Karpas-422 (cell line): ENCODE measurements around the gene ZNF491. TPM values are rescaled to one million over a fixed set of nuclear protein-coding genes. Genes with fewer than 3 reads are reported as not detected.

Experiments
- DNase-seq: peaks from one replicate; pipeline ENCODE4 v3.0.0-alpha.2; 2015
- H2AFZ ChIP-seq: fragments of 200-600 bp; sonication (generic); 2 replicates; pipeline ENCODE4 v1.6.1; 2014; ENCODE audit warnings: antibody characterized with exemption, low read length, mixed read lengths
- H3K27ac ChIP-seq: fragments of 200-600 bp; sonication (generic); 2 replicates; pipeline ENCODE4 v1.5.1; 2014; ENCODE audit warnings: mild to moderate bottlenecking, low read length, moderate library complexity
- H3K27me3 ChIP-seq: fragments of 200-600 bp; sonication (generic); 2 replicates; pipeline ENCODE4 v1.6.1; 2014; ENCODE audit warnings: low read length, mixed read lengths
- H3K36me3 ChIP-seq: fragments of 200-600 bp; sonication (generic); 2 replicates; pipeline ENCODE4 v1.6.1; 2014; ENCODE audit warnings: low read length, mixed read lengths; ENCODE audit not compliant: insufficient read depth
- H3K4me1 ChIP-seq: fragments of 200-600 bp; sonication (generic); 2 replicates; pipeline ENCODE4 v1.6.1; 2014; ENCODE audit warnings: mild to moderate bottlenecking, low read length, mixed read lengths
- H3K4me2 ChIP-seq: fragments of 200-600 bp; sonication (generic); 2 replicates; pipeline ENCODE4 v1.6.1; 2014; ENCODE audit warnings: low read length, low read depth, mild to moderate bottlenecking; ENCODE audit not compliant: poor library complexity, severe bottlenecking
- H3K4me3 ChIP-seq: fragments of 200-600 bp; sonication (generic); 2 replicates; pipeline ENCODE4 v1.5.1; 2014; ENCODE audit warnings: mild to moderate bottlenecking, antibody characterized with exemption, low read length, mixed read lengths
- H3K79me2 ChIP-seq: fragments of 200-600 bp; sonication (generic); 2 replicates; pipeline ENCODE4 v1.6.1; 2014; ENCODE audit warnings: mild to moderate bottlenecking, low read length, mixed read lengths
- H3K9ac ChIP-seq: fragments of 200-600 bp; sonication (generic); 2 replicates; pipeline ENCODE4 v1.6.0; 2014; ENCODE audit warnings: low read length
- H3K9me2 ChIP-seq: fragments of 200-600 bp; sonication (generic), shearing (Covaris generic); replicated peaks from 2 replicates; pipeline ENCODE4 v1.6.0; 2014; ENCODE audit warnings: mild to moderate bottlenecking, low read length, moderate library complexity; ENCODE audit not compliant: insufficient read depth
- H3K9me3 ChIP-seq: fragments of 300-700, 200-600 bp; sonication (generic); 2 replicates; pipeline ENCODE4 v1.6.1; 2014; ENCODE audit warnings: low read length, mixed read lengths
- H4K20me1 ChIP-seq: fragments of 200-600 bp; sonication (generic); 2 replicates; pipeline ENCODE4 v1.6.1; 2014; ENCODE audit warnings: mild to moderate bottlenecking, antibody characterized with exemption, low read length, low read depth; ENCODE audit not compliant: insufficient read depth
- total RNA-seq: library from RNA; depleted of rRNA; stranded (reverse); fragments of >200 nt; shearing (Covaris generic); gene quantifications from 2 replicates; pipeline ENCODE4 v1.2.3, GENCODE V29; 2014; ENCODE audit warnings: low replicate concordance; rRNA removed

ZNF491 gene
- total RNA-seq, result 2.2 and 3.1 TPM in 2 replicates

DNA sequence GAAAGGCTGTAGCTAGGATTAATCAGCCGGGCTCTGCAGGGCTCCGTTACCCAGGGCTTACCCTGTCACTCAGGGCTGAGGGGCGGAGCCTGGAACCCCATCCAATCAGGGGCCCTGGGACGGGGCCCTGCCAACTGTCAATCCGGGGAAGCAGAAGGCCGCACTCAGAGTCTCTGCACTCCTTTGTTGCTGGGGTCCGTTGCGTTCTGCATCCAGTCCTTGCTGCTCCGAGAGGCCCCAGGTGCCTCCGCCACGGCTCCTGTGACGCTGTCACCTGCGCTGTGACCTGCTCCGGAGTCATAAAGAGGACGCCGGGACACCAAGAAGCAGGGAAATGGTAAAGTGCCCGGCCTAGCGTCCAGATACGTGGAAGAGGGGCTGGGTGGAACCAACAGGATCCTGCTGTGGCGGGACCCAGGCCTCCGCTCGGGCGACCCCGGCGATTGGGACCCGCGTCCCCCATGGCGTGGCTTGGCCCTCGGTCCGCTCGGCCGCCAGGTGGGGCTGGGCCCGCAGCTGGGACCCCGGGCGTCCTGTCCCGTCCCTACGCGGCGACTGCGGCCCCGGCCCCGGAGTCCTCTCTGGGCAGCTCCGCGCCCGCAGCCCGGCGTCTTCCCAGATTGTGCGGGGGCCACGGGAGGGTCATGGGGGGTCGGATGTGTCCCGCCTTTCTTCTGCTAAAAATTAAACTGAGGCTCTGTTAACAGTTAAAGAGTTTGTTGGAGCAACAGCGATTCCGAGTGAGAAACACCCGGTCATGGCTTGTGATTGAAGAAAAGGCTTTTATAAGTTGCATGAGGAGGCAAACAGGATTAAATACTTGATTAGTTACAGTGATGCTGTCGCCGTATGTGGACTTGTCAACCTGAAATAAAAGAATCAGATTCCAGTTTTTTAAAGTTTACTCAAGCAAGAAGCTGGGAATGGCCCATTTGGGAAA is at the start of gene ZNF491:
Gene ZNF491, plus strand, starts transcription at position 133 of the 940 bp plus-strand sequence. CDS start 7,431 bp downstream, outside the sequence.
- Histone ChIP-seq H3K27ac (no peak within 1 kb of the TSS), H3K4me2 (peak within 1 kb of the TSS; percentile 93), H3K9me2 (no peaks in the 10 kb centered on the region), H3K4me1 (peaks cover 26% of the 10 kb centered on the region), H3K27me3 (no peaks in the 10 kb centered on the region), H3K36me3 (no peaks in the 10 kb centered on the region), H4K20me1 (no peaks in the 10 kb centered on the region), H3K4me3 (peak within 1 kb of the TSS; percentile 77), H3K9ac (peak within 1 kb of the TSS; percentile 78), H3K9me3 (0 out of 2 replicates have a peak, but pooled peaks cover 6% of the 10 kb centered on the region), H3K79me2 (no peaks in the 10 kb centered on the region), H2AFZ (peak within 1 kb of the TSS; percentile 87)
- DNase-seq, result peak; percentile 97

DNA sequence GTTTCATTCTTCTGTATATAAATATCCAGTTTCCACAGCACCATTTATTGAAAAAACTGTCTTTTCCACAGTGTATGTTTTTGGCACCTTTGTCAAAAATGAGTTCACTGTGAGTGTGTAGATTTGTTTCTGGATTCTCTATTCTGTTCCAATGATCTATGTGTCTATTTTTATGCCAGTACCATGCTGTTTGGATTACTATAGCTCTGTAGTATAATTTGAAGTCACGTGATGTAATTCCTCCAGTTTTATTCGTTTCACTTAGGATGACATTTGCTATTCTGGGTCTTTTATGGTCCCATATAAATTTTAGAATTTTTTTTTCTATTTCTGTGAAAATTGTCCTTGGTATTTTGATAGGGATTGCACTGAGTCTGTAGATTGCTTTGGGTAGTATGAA is 48.6 kb upstream of the ZNF491 start:
- Histone ChIP-seq H3K4me3 (no peak overlapping the region), H3K27me3 (no peaks in the 10 kb centered on the region), H3K36me3 (no peaks in the 10 kb centered on the region)

GRCh38 chr19:11752244-11752736 is 46.0 kb upstream of the ZNF491 start:
- no peak overlapping the region for H3K27ac ChIP-seq
- H2AFZ ChIP-seq, result no peak overlapping the region
- H3K79me2 ChIP-seq, result no peaks in the 10 kb centered on the region
- H3K4me3 ChIP-seq, result no peak overlapping the region
- no peaks in the 10 kb centered on the region for H4K20me1 ChIP-seq
- H3K4me1 ChIP-seq, result no peaks in the 10 kb centered on the region
- DNase-seq, result no peak
- H3K9me3 ChIP-seq, result peaks cover 9% of the 10 kb centered on the region; the same call in 1 of the 2 replicates
- H3K9ac ChIP-seq, result no peak overlapping the region
- no peak overlapping the region for H3K4me2 ChIP-seq
- no peaks in the 10 kb centered on the region for H3K9me2 ChIP-seq
- no peaks in the 10 kb centered on the region; the same call in 1 of the 2 replicates for H3K27me3 ChIP-seq
- H3K36me3 ChIP-seq, result no peaks in the 10 kb centered on the region

More for the DNA sequence above, 48.6 kb upstream of the ZNF491 start:
- H3K9ac ChIP-seq, result no peak overlapping the region
- H2AFZ ChIP-seq, result no peak overlapping the region
- H3K9me2 ChIP-seq, result no peaks in the 10 kb centered on the region
- H3K79me2 ChIP-seq, result no peaks in the 10 kb centered on the region
- H3K4me2 ChIP-seq, result no peak overlapping the region
- no peak overlapping the region for H3K27ac ChIP-seq
- H3K4me1 ChIP-seq, result peaks cover 6% of the 10 kb centered on the region
- H4K20me1 ChIP-seq, result no peaks in the 10 kb centered on the region
- peaks cover 5% of the 10 kb centered on the region; the same call in 1 of the 2 replicates for H3K9me3 ChIP-seq
- no peak for DNase-seq

DNA sequence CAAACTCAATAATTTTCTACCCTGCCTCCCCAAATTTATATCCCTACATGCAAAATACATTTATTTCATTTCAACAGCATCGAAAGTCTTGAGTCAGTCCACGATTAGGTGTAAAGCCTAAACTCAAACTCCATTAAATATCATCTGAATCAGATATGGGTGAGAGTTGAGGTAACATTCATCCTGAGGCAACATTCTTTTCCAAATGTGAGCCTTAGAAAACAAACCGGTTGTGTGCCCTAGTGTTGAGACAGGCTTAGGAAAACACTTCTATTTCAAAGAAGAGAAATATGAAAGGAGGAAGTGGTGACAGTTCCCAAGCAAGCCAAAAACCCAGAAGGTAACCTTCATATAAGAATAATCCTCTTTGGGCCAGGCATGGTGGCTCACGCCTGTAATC is 43.7 kb upstream of the ZNF491 start:
- no peaks in the 10 kb centered on the region for H3K4me1 ChIP-seq
- no peak overlapping the region for H2AFZ ChIP-seq
- H3K9ac ChIP-seq, result no peak overlapping the region
- DNase-seq, result no peak
- H3K9me3 ChIP-seq, result peaks cover 9% of the 10 kb centered on the region; the same call in 1 of the 2 replicates
- no peak overlapping the region for H3K4me3 ChIP-seq
- no peaks in the 10 kb centered on the region for H4K20me1 ChIP-seq
- no peaks in the 10 kb centered on the region for H3K9me2 ChIP-seq
- no peaks in the 10 kb centered on the region for H3K36me3 ChIP-seq
- H3K27ac ChIP-seq, result no peak overlapping the region
- no peaks in the 10 kb centered on the region for H3K79me2 ChIP-seq
- no peak overlapping the region for H3K4me2 ChIP-seq
- H3K27me3 ChIP-seq, result no peaks in the 10 kb centered on the region; the same call in 1 of the 2 replicates

DNA sequence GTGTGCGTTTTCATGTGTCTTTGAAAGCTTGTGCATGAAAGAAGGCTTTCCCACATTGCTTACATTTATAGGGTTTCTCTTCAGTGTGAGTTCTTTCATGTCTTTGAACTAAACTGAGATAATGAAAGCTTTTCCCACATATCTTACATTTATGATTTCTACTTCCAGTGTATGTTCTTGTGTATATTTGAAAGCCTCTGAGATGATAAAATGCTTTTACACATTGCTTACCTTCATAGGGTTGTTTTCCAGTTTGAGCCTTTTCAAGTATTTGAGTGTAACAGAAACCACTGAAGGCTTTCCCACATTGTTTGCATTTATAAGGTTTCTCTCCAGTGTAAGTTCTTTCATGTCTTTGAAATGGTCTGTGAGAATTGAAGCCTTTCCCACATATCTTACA is 41.4 kb upstream of the ZNF491 start:
- Histone ChIP-seq H4K20me1 (no peaks in the 10 kb centered on the region), H2AFZ (no peak overlapping the region), H3K9me2 (no peaks in the 10 kb centered on the region), H3K79me2 (no peaks in the 10 kb centered on the region), H3K4me3 (no peak overlapping the region), H3K9ac (no peak overlapping the region), H3K4me1 (no peaks in the 10 kb centered on the region), H3K9me3 (peaks cover 9% of the 10 kb centered on the region; the same call in 1 of the 2 replicates), H3K27ac (no peak overlapping the region), H3K27me3 (no peaks in the 10 kb centered on the region; the same call in 1 of the 2 replicates), H3K4me2 (no peak overlapping the region), H3K36me3 (no peaks in the 10 kb centered on the region)
- no peak for DNase-seq

DNA sequence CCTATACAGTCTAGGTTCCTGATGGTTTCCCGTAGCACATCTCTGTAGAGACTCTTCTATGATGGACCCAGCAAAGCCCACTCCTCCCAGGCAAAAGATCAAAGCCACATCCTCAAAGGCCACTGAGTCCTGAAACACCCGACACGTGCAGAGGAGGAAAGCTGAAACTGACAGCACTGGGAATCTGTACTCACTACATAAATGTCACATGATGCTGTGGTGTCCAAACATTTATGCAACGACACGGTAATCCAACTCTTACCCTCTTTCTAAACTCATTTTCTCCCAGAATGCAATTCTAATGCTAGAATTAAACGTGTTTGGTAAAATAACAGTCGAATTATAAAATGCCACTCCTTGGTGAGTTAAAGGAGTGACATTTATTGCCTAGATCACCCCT is 38.5 kb upstream of the ZNF491 start:
- Histone ChIP-seq H4K20me1 (no peaks in the 10 kb centered on the region), H3K4me1 (no peaks in the 10 kb centered on the region), H3K9ac (no peak overlapping the region), H3K36me3 (no peaks in the 10 kb centered on the region), H3K27me3 (no peaks in the 10 kb centered on the region; the same call in 1 of the 2 replicates), H3K4me3 (no peak overlapping the region), H2AFZ (no peak overlapping the region), H3K4me2 (no peak overlapping the region), H3K79me2 (no peaks in the 10 kb centered on the region), H3K9me2 (no peaks in the 10 kb centered on the region), H3K9me3 (peaks cover 4% of the 10 kb centered on the region; the same call in 1 of the 2 replicates), H3K27ac (no peak overlapping the region)
- DNase-seq, result no peak

GRCh38 chr19:11763117-11763516 is 35.2 kb upstream of the ZNF491 start:
- no peaks in the 10 kb centered on the region for H3K9me2 ChIP-seq
- peaks cover 11% of the 10 kb centered on the region for H3K4me1 ChIP-seq
- no peak overlapping the region for H3K4me2 ChIP-seq
- no peaks in the 10 kb centered on the region for H3K27me3 ChIP-seq
- H3K4me3 ChIP-seq, result no peak overlapping the region
- H3K27ac ChIP-seq, result no peak overlapping the region
- H3K9me3 ChIP-seq, result no peaks in the 10 kb centered on the region
- H2AFZ ChIP-seq, result no peak overlapping the region
- no peak for DNase-seq
- no peak overlapping the region for H3K9ac ChIP-seq
- peaks cover 7% of the 10 kb centered on the region; the same call in 1 of the 2 replicates for H3K79me2 ChIP-seq
- H3K36me3 ChIP-seq, result no peaks in the 10 kb centered on the region
- H4K20me1 ChIP-seq, result no peaks in the 10 kb centered on the region

DNA sequence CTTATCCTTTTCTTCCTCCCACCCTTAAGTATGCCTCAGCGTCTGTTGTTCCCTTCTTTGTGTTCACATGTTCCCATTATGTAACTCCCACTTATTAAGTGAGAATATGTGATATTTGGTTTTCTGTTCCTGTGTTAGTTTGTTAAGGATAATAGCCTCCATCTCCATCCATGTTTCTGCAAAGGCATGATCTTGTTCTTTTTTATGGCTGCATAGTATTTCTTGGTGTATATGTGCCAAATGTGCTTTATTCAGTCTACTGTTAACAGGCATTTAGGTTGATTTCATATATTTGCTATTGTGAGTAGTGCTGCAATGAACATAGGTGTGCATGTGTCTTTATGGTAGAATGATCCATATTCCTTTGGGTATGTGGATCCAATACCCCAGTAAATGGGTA is 34.7 kb upstream of the ZNF491 start:
- Histone ChIP-seq H3K36me3 (peaks cover under 1% of the 10 kb centered on the region; the same call in 1 of the 2 replicates), H3K4me2 (no peak overlapping the region), H3K27me3 (no peaks in the 10 kb centered on the region), H2AFZ (no peak overlapping the region), H3K27ac (no peak overlapping the region), H4K20me1 (no peaks in the 10 kb centered on the region), H3K4me3 (no peak overlapping the region), H3K4me1 (peaks cover 15% of the 10 kb centered on the region), H3K9me3 (no peaks in the 10 kb centered on the region), H3K9ac (no peak overlapping the region), H3K9me2 (no peaks in the 10 kb centered on the region), H3K79me2 (peaks cover 12% of the 10 kb centered on the region; the same call in 1 of the 2 replicates)
- no peak for DNase-seq
